Liver (tissue), 9 donors: ENCODE measurements around the gene ENTPD7. TPM values are rescaled to one million over a fixed set of nuclear protein-coding genes. Genes with fewer than 3 reads are reported as not detected.
A peak's percentile ranks its signal among the peaks of the same experiment; 100 is the strongest.

ENCODE experiments used
- DNase-seq: peaks from one replicate; pipeline ENCODE4 v3.0.0-alpha.2; 2017; ENCODE audit warnings: low spot score
- H3K27ac ChIP-seq, 2 donors: one replicate each; pipeline ENCODE4 v1.7.0; 2013; ENCODE audit warnings: inconsistent platforms in 2 of 2, low read length in 2 of 2, control low read depth in 1 of 2, low read depth in 1 of 2, mild to moderate bottlenecking in 1 of 2
- H3K27me3 ChIP-seq, 4 donors: one replicate each; pipeline versions ENCODE4 v1.6.1 to v1.7.0; 2013; ENCODE audit warnings: low read length in 3 of 4, inconsistent platforms in 1 of 4, mild to moderate bottlenecking in 1 of 4, moderate library complexity in 1 of 4; ENCODE audit not compliant: control insufficient read depth in 4 of 4, insufficient read depth in 4 of 4
- H3K36me3 ChIP-seq, 4 donors: one replicate each; pipeline versions ENCODE4 v1.6.1 to v1.7.0; 2013; ENCODE audit warnings: low read length in 3 of 4, mild to moderate bottlenecking in 3 of 4, low read depth in 1 of 4, moderate library complexity in 1 of 4; ENCODE audit not compliant: control insufficient read depth in 4 of 4, insufficient read depth in 3 of 4
- H3K4me1 ChIP-seq, 4 donors: one replicate each; pipeline versions ENCODE4 v1.6.1 to v1.7.0; 2013; ENCODE audit warnings: low read length in 3 of 4, mild to moderate bottlenecking in 3 of 4, moderate library complexity in 1 of 4; ENCODE audit not compliant: control insufficient read depth in 4 of 4, insufficient read depth in 4 of 4
- H3K4me3 ChIP-seq, 3 donors: one replicate each; pipeline versions ENCODE4 v1.6.1 to v1.7.0; 2013; ENCODE audit warnings: low read length in 3 of 3, control low read depth in 1 of 3, low read depth in 1 of 3, mild to moderate bottlenecking in 1 of 3
- H3K9ac ChIP-seq, 2 donors: one replicate each; pipeline ENCODE4 v1.7.0; 2013; ENCODE audit warnings: low read length in 2 of 2, mild to moderate bottlenecking in 2 of 2, moderate library complexity in 2 of 2, control low read depth in 1 of 2, low read depth in 1 of 2
- H3K9me3 ChIP-seq, 4 donors: one replicate each; pipeline versions ENCODE4 v1.6.1 to v1.7.0; 2013; ENCODE audit warnings: low read length in 3 of 4; ENCODE audit not compliant: control insufficient read depth in 4 of 4
- ATF3 ChIP-seq: IDR thresholded peaks from 2 replicates; pipeline ENCODE4 v1.6.1; 2016; ENCODE audit warnings: antibody characterized with exemption
- CTCF ChIP-seq: fragments of 150-350 bp; IDR thresholded peaks from 2 replicates; pipeline ENCODE4 v1.5.1; 2017; ENCODE audit warnings: improper control_type of control experiment, low read depth, low read length; ENCODE audit not compliant: missing input control
- EGR1 ChIP-seq, 2 donors: IDR thresholded peaks; 2 replicates each; pipeline ENCODE4 v1.6.1; 2016 to 2018; ENCODE audit warnings: antibody characterized with exemption in 2 of 2, low read depth in 2 of 2
- FOXA1 ChIP-seq: IDR thresholded peaks from 2 replicates; pipeline ENCODE4 v1.6.1; 2016; ENCODE audit warnings: antibody characterized with exemption
- FOXA2 ChIP-seq: IDR thresholded peaks from 2 replicates; pipeline ENCODE4 v1.6.1; 2016; ENCODE audit warnings: antibody characterized with exemption
- GABPA ChIP-seq, 2 donors: IDR thresholded peaks in 1 of 2; conservative IDR thresholded peaks in 1 of 2; 2 replicates each; pipeline ENCODE4 v1.6.1; 2016; ENCODE audit warnings: antibody characterized with exemption in 2 of 2, mild to moderate bottlenecking in 1 of 2, moderate library complexity in 1 of 2
- HNF4A ChIP-seq, 2 donors: conservative IDR thresholded peaks; 2 replicates each; pipeline ENCODE4 v1.6.1; 2016; ENCODE audit warnings: antibody characterized with exemption in 2 of 2, mild to moderate bottlenecking in 2 of 2
- HNF4G ChIP-seq: IDR thresholded peaks from 2 replicates; pipeline ENCODE4 v1.6.1; 2016; ENCODE audit warnings: antibody characterized with exemption
- JUND ChIP-seq, 2 donors: IDR thresholded peaks; 2 replicates each; pipeline ENCODE4 v1.6.1; 2016; ENCODE audit warnings: antibody characterized with exemption in 2 of 2
- MAX ChIP-seq: IDR thresholded peaks from 2 replicates; pipeline ENCODE4 v1.6.1; 2016; ENCODE audit warnings: antibody characterized with exemption
- NR2F2 ChIP-seq: IDR thresholded peaks from 2 replicates; pipeline ENCODE4 v1.6.1; 2016; ENCODE audit warnings: antibody characterized with exemption
- RAD21 ChIP-seq, 2 donors: IDR thresholded peaks; 2 replicates each; pipeline ENCODE4 v1.6.1; 2016; ENCODE audit warnings: antibody characterized with exemption in 2 of 2, mild to moderate bottlenecking in 2 of 2
- REST ChIP-seq: IDR thresholded peaks from 2 replicates; pipeline ENCODE4 v1.6.1; 2016; ENCODE audit warnings: antibody characterized with exemption, mild to moderate bottlenecking
- TAF1 ChIP-seq: conservative IDR thresholded peaks from 2 replicates; pipeline ENCODE4 v1.6.1; 2016; ENCODE audit warnings: antibody characterized with exemption, mild to moderate bottlenecking
- WGBS: extraction: QIAGEN DNeasy Blood & Tissue Kit; methylation state at CpG from one replicate; pipeline ENCODE4 v1.1.7; 2013; 5-methylcytosine and 5-hydroxymethylcytosine counted together
- polyA plus RNA-seq, 2 donors: library from polyadenylated mRNA; stranded (reverse) in 1 of 2; unstranded in 1 of 2; fragments of 200-250 nt in 1 of 2; fragments of >200 nt in 1 of 2; fragmentation: Nextera tagmentation in 1 of 2; extraction: Ambion mirVana in 1 of 2; gene quantifications; one replicate each; pipeline versions ENCODE4 v1.2.1 to v1.2.3, GENCODE V29; 2013 to 2015
- total RNA-seq, 2 donors: library from RNA; depleted of rRNA; stranded (reverse); fragments of >200 nt; gene quantifications; one replicate each; pipeline ENCODE4 v1.2.3, GENCODE V29; 2014
- donor health status: healthy.
- donor health status: healthy.
- donor health status: healthy.
- donor health status: healthy.
- donor health status: healthy.

Gene ENTPD7
- total and polyA plus RNA-seq, 4 donors: 2.0 to 27.2 (median 12.1) TPM

- Histone ChIP-seq H3K36me3 (peaks cover 7 to 39% (median 29%) of the 10 kb centered on the region in 4 donors), H3K9me3 (no peaks in the 10 kb centered on the region), H3K4me1 (no peaks in the 10 kb centered on the region), H3K4me3 (no peak overlapping the region), H3K9ac (no peak overlapping the region), H3K27ac (no peak overlapping the region), H3K27me3 (no peaks in the 10 kb centered on the region)
- TF ChIP-seq RAD21 (IDR thresholded peaks at IDR 0.05) (peak; percentile 83 to 85), HNF4G (no peak), FOXA2 (no peak), CTCF (peak; percentile 40)
- no peak for DNase-seq
Observed at GRCh38 chr10:99711129-99711719, 51.9 kb downstream of the ENTPD7 start.

DNA sequence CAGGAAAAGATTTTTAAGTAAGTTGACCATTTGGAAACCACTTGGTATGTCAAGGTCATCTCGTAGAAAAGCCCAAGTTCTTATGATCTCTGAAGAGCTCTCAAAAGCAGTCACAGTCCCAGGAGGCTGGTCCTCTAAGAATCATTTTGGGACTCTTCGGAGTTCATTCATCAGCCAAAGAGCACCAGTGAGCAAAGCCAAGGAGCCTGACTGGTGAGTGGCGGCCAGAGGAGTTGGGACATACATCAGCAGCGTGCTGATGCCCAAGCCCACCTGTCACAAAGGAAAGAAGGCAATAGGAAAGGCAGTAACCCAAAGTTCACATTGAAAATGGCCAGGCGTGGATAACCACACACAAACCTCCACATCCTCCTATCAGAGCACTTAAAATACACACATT lies 55.1 kb downstream of the ENTPD7 start:
- Histone ChIP-seq H3K36me3 (peaks cover 11 to 53% (median 42%) of the 10 kb centered on the region in 4 donors), H3K27me3 (no peaks in the 10 kb centered on the region), H3K27ac (no peak overlapping the region), H3K4me1 (no peaks in the 10 kb centered on the region), H3K9ac (no peak overlapping the region), H3K9me3 (no peaks in the 10 kb centered on the region), H3K4me3 (no peak overlapping the region)
- no peak for TF ChIP-seq ATF3
- no peak for TF ChIP-seq REST
- TF ChIP-seq JUND (IDR thresholded peaks at IDR 0.05): no peak
- no peak for TF ChIP-seq NR2F2
- TF ChIP-seq MAX: no peak
- no peak for TF ChIP-seq TAF1
- no peak for TF ChIP-seq HNF4A (conservative IDR thresholded peaks at IDR 0.05)
- TF ChIP-seq FOXA2: no peak
- no peak for DNase-seq
- WGBS: 95% methylated on average over 5 of the region's 5 CpGs

GRCh38 chr10:99720387-99720786 lies 61.1 kb downstream of the ENTPD7 start:
- H3K4me1 ChIP-seq: no peaks in the 10 kb centered on the region
- DNase-seq: no peak
- WGBS: 72% methylated on average over 2 of the region's 2 CpGs
- peaks cover 10 to 63% (median 53%) of the 10 kb centered on the region in 4 donors for H3K36me3 ChIP-seq
- TF ChIP-seq TAF1 (no peak), RAD21 (IDR thresholded peaks at IDR 0.05) (no peak), CTCF (no peak), EGR1 (IDR thresholded peaks at IDR 0.05; ENCODE audit: low read depth in 2 of 2) (no peak), NR2F2 (no peak), FOXA1 (no peak), GABPA (IDR thresholded peaks at IDR 0.05 in 1 of 2, conservative IDR thresholded peaks at IDR 0.05 in 1 of 2) (no peak), ATF3 (no peak), HNF4A (conservative IDR thresholded peaks at IDR 0.05) (no peak)
- no peaks in the 10 kb centered on the region for H3K27me3 ChIP-seq
- no peaks in the 10 kb centered on the region for H3K9me3 ChIP-seq
- H3K4me3 ChIP-seq: no peak overlapping the region
- no peak overlapping the region for H3K9ac ChIP-seq
- H3K27ac ChIP-seq: no peak overlapping the region
